ENCODE measurements around the gene IRF2BPL. TPM values are rescaled to one million over a fixed set of nuclear protein-coding genes. Genes with fewer than 3 reads are reported as not detected.

IRF2BPL gene
- total RNA-seq, 1 experiment from 2014 or later = 24.7 TPM

DNA sequence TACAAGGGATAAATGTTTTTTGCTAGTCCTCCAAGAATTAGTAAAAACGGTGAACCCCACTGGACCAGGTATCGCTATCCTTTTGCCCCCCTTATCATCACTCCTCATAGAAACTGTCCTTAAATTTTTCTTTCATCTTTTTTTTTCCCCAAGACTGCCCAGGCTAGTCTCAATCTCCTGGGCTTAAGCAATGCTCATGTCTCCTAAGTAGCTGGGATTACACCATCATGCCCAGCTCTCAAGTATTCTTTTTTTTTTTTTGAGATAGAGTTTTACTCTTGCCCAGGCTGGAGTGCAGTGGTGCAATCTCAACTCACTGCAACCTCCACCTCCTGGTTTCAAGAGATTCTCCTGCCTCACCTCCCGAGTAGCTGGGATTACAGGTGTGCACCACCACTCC, 9.7 kb downstream of the IRF2BPL start:
- H3K4me1 Mint-ChIP-seq (ENCODE audit: low read depth, unreplicated experiment) = peaks cover 21% of the 10 kb centered on the region
- peaks cover 21% of the 10 kb centered on the region for H3K4me1 ChIP-seq
- no peaks in the 10 kb centered on the region for H3K27me3 ChIP-seq (replicated peaks; ENCODE audit: control insufficient read depth, insufficient read depth, low read length)
- DNase-seq = no peak
- H3K27me3 Mint-ChIP-seq (ENCODE audit: insufficient read depth, unreplicated experiment) = no peaks in the 10 kb centered on the region
- H3K4me3 Mint-ChIP-seq (ENCODE audit: unreplicated experiment) = no peak overlapping the region
- H3K27ac Mint-ChIP-seq (ENCODE audit: unreplicated experiment) = no peak overlapping the region
- intact Hi-C loops (cut with micrococcal nuclease; ENCODE audit: unreplicated experiment) = no loop called here
- no peaks in the 10 kb centered on the region for H3K36me3 ChIP-seq (ENCODE audit: control insufficient read depth, insufficient read depth, low read length)
- TF ChIP-seq CTCF (IDR thresholded peaks at IDR 0.05; ENCODE audit: insufficient read depth in 1 of 2, low read depth in 1 of 2, low read length in 1 of 2, severe bottlenecking in 1 of 2, unreplicated experiment in 1 of 2) = no peak
- H3K4me3 ChIP-seq (ENCODE audit: low read depth, low read length) = no peak overlapping the region
- no TSS peak for BruUV-seq (replicated peaks)
- H3K9me3 ChIP-seq = no peaks in the 10 kb centered on the region
- ChIA-PET CTCF (no interaction called here), POLR2A (no interaction called here)
- no peaks in the 10 kb centered on the region for H3K36me3 Mint-ChIP-seq (ENCODE audit: insufficient read depth, unreplicated experiment)
- no peaks in the 10 kb centered on the region for H3K9me3 Mint-ChIP-seq (ENCODE audit: unreplicated experiment)

DNA sequence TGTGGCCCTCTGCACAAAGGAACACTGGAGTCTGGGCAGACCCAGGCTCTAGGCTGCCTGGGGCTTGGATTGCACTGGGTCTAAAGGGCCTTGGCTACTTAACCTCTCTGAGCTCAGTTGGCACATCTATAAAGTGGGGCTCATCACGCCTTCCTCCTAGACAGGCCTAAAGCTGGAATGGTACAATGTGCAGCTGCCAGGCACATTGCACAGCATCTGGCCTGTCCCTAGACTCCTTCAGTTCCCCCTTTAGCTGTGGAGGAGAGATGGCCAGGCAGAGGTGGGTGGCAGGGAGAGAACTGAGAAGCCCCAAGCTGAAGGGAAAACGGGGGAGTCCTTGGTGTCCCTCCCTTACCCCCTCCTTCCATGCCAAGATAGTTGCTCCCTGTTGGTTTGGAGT, 10.8 kb downstream of the IRF2BPL start:
- BruUV-seq (replicated peaks) = no TSS peak
- DNase-seq = no peak
- H3K4me3 ChIP-seq (ENCODE audit: low read depth, low read length) = no peak overlapping the region
- Mint-ChIP-seq H3K9me3 (ENCODE audit: unreplicated experiment) (no peaks in the 10 kb centered on the region), H3K27me3 (ENCODE audit: insufficient read depth, unreplicated experiment) (no peaks in the 10 kb centered on the region), H3K36me3 (ENCODE audit: insufficient read depth, unreplicated experiment) (no peaks in the 10 kb centered on the region), H3K4me1 (ENCODE audit: low read depth, unreplicated experiment) (peaks cover 12% of the 10 kb centered on the region), H3K4me3 (ENCODE audit: unreplicated experiment) (no peak overlapping the region), H3K27ac (ENCODE audit: unreplicated experiment) (no peak overlapping the region)
- POLR2A ChIA-PET = interaction anchor here (0.7 kb wide), 1 partner anchor 76 kb away, joined by 5 read pairs; no protein-coding TSS in a partner anchor
- no peak for TF ChIP-seq CTCF (IDR thresholded peaks at IDR 0.05; ENCODE audit: insufficient read depth in 1 of 2, low read depth in 1 of 2, low read length in 1 of 2, severe bottlenecking in 1 of 2, unreplicated experiment in 1 of 2)
- H3K27me3 ChIP-seq (replicated peaks; ENCODE audit: control insufficient read depth, insufficient read depth, low read length) = no peaks in the 10 kb centered on the region
- CTCF ChIA-PET = no interaction called here
- intact Hi-C loops (cut with micrococcal nuclease; ENCODE audit: unreplicated experiment) = no loop called here
- no peaks in the 10 kb centered on the region for H3K9me3 ChIP-seq
- H3K4me1 ChIP-seq = peaks cover 14% of the 10 kb centered on the region
- no peaks in the 10 kb centered on the region for H3K36me3 ChIP-seq (ENCODE audit: control insufficient read depth, insufficient read depth, low read length)

DNA sequence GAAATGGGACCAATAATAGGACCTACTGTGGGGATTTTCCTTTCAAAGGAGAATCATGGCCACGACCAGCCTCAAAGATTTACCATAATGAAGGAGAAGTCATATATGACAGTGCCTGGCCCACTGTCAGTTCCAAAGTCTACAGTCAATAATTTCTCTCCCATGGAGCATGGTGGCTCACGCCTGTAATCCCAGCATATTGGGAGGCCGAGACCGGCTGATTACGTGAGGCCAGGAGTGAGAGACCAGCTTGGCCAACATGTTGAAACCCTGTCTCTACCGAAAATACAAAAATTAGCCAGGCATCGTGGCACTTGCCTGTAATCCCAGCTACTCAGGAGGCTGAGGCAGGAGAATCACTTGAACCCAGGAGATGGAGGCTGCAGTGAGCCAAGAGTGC, 13.8 kb downstream of the IRF2BPL start:
- Histone ChIP-seq H3K4me3 (ENCODE audit: low read depth, low read length) (no peak overlapping the region), H3K9me3 (no peaks in the 10 kb centered on the region), H3K4me1 (peaks cover 10% of the 10 kb centered on the region; the same call in 1 of the 2 replicates), H3K36me3 (ENCODE audit: control insufficient read depth, insufficient read depth, low read length) (no peaks in the 10 kb centered on the region), H3K27me3 (replicated peaks; ENCODE audit: control insufficient read depth, insufficient read depth, low read length) (no peaks in the 10 kb centered on the region)
- Mint-ChIP-seq H3K27me3 (ENCODE audit: insufficient read depth, unreplicated experiment) (no peaks in the 10 kb centered on the region), H3K9me3 (ENCODE audit: unreplicated experiment) (no peaks in the 10 kb centered on the region), H3K4me1 (ENCODE audit: low read depth, unreplicated experiment) (peaks cover 19% of the 10 kb centered on the region), H3K36me3 (ENCODE audit: insufficient read depth, unreplicated experiment) (no peaks in the 10 kb centered on the region), H3K4me3 (ENCODE audit: unreplicated experiment) (no peak overlapping the region), H3K27ac (ENCODE audit: unreplicated experiment) (peak overlapping the region; percentile 50)
- no peak for TF ChIP-seq CTCF (IDR thresholded peaks at IDR 0.05; ENCODE audit: insufficient read depth in 1 of 2, low read depth in 1 of 2, low read length in 1 of 2, severe bottlenecking in 1 of 2, unreplicated experiment in 1 of 2)
- no peak for DNase-seq
- ChIA-PET POLR2A (no interaction called here), CTCF (interaction anchor here (0.8 to 1.4 kb wide), 2 partner anchors 9 to 14 kb away, joined by 3 to 4 read pairs; partner anchors contain the start of gene IRF2BPL)
- no TSS peak for BruUV-seq (replicated peaks)
- intact Hi-C loops (cut with micrococcal nuclease; ENCODE audit: unreplicated experiment) = no loop called here
